HG03442 (cell line): Measurements from ENCODE around the gene DOCK2.
A peak's percentile ranks its signal among the peaks of the same experiment; 100 is the strongest.

Experiments
- ATAC-seq: cut with Tn5 transposase; IDR thresholded peaks from one replicate; pipeline ENCODE4 v1.9.1; 2021; ENCODE audit warnings: mild to moderate bottlenecking, moderate library complexity; ENCODE audit not compliant: unreplicated experiment

Gene DOCK2

GRCh38 chr5:169856571-169856970 lies 219.5 kb downstream of the DOCK2 start:
- no peak for ATAC-seq

DNA sequence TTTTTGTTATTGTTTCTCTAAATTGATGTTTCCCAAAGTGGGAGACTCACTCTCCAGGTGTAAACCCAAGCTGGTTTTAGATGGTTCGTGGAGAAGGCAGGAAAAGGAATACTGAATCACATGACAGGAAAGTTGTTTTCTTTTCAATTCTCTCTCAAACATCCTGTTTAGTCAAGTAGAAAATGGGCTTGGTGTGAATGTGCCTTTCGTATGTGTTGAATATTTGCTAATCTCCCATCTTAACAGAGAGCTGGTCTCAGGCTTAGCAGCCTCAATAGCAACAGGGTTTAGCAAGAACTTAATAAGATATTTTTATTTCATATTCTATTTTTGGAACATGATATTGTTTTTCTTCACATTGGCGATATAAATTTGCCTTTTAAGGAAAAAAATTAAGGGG lies 223.5 kb downstream of the DOCK2 start:
- ATAC-seq = peak; percentile 57

GRCh38 chr5:169861433-169861832 lies 224.4 kb downstream of the DOCK2 start:
- ATAC-seq = no peak

DNA sequence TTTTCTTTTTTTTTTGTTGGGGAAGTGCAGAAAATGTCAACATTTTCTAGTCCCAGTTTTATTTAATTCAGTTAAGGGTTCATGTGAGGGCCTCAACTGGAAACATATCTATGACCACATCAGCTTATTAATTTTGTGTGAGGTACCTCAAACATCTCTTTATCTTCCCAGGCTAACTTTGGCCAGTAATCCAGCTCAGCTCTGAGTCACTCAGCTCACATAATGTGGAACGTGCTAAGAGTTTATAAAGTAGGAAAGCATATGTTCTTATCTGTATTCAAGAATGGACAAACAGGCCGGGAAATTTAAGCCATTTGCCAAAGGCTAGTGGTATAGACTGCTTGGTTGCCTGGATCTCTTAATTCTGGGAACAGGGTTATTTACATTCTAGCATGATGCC lies 224.9 kb downstream of the DOCK2 start:
- no peak for ATAC-seq

- ATAC-seq = no peak
These were observed 225.3 kb downstream of the DOCK2 start for GRCh38 chr5:169862391-169862811.

DNA sequence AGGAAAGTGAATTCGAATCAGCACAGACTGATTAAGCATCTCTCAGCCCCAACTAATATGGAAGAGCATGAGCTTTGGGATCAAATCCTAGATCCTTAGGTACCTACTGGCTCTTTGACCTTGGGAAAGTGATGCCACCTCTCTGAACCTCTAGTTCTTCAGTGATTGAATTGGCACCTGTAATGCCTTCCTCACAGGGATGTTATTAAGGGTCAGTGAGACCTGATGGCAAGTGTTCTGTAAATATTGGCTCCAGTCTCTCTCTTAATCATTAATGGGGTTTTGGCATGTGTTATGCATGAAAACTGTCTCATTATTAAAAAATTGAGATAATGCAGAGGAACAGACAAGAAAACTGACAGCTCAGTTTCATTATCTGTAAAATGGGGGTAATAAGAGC lies 227.4 kb downstream of the DOCK2 start:
- no peak for ATAC-seq

GRCh38 chr5:169867347-169867746 lies 230.3 kb downstream of the DOCK2 start:
- no peak for ATAC-seq

DNA sequence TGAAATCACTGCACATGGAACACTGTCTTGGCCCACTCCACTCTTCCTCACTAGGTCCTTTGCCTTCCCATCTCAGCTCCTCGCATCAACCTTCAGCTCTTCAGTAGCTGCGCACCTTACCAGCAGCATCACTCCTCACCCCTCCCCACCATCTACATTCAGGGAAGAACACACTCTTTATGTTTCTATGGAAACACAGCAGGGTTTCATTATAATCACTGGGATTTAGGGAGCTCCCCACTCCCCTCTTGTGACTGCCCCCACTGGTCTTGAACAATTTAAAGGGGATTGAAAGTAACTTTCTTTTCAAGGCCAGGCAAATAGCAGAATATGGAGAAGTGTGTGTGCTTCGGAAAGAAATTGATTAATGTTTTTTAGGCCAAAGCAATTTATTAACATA lies 232.0 kb downstream of the DOCK2 start:
- ATAC-seq = no peak

DNA sequence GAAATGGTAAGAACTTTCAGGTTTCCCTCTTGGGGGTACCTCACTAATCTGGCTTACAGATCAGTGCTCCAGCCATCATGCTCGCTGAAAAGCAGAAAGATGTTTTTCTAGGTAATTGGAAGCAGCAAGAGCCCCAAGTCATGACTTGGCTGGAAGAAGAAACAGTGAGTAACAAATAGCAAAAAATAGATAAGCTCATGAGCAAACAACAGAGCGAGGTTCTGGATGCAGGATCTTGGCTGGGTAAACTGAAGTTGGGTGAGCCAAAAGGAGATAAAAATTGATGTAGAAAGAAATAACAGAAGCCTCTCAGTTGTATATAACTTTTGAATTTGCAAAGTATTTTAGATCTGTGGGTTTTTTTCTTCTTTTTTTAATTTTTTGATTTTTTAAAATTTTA lies 233.1 kb downstream of the DOCK2 start:
- ATAC-seq = no peak

- no peak for ATAC-seq
These were observed 234.9 kb downstream of the DOCK2 start for GRCh38 chr5:169871826-169872490.

- ATAC-seq = no peak
These were observed 236.6 kb downstream of the DOCK2 start for GRCh38 chr5:169873642-169874041.

DNA sequence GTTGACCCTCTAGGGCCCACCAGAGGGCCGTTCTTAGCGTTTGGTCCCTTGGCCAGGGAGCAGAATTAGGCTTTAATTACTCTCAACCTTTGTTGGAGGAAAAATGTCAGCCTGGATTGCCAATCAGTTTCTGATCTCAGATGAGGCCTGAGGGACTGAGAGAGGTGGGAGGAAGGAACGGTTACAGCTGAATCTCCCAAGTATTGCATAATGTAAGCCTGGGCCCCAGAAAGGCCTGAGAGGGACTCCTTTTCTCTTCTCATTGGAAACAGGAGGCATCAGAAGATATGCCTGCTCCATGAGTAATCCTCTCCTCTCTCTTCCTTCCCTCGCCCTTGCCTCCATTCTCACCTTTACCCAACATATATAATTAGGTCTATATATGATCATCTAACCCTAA lies 237.5 kb downstream of the DOCK2 start:
- no peak for ATAC-seq

DNA sequence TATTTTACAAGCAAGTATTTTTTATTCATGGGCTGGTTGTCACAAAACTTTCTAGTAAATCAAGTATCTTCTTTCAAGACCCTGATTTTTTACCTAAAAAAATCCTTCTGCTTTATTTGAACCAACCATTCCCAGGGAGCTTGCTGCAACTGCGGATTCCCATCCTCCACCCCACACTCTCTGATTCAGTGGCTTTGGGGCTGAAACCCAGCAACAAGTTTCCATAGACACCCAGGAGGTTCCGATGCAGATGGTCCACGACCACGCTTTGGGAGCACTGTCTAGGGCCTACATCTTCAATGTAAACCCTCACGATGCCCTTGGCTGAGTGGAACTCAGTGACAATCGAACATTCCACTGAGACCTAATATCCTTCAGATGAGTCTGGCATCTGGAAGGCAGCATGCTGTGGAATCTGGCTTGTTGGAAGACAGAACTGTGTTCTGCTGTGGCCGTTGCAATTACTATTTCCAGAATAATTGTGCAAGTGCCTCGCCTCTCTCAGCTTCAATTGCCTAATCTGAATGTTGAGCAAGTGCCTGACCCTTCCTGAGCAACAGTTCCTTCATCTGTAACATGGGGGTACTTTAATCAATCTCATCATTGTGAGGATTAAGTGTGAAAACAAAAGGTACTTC lies 238.1 kb downstream of the DOCK2 start:
- ATAC-seq = no peak

- no peak for ATAC-seq
These were observed 238.7 kb downstream of the DOCK2 start for GRCh38 chr5:169875731-169876130.

DNA sequence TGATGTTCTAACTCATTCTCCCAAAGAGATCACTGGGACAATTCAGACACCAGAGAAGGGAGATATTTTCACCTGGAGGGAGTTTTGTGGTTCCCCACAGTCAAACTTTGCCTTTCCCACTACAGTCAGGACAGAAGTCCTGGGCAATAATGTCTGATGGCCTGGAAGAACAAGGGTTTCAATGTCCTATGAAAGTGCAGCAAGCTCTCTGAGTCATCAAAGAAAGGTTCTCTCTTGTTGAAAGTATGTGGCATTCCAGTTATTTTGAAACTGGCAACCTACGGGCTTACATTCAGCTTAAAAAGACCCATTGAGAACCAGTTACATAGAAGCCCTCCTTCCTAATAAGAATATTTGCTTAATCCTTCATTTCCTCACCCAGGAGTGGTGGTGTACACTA lies 239.3 kb downstream of the DOCK2 start:
- no peak for ATAC-seq

- peak; percentile 65 for ATAC-seq
These were observed 243.1 kb downstream of the DOCK2 start for GRCh38 chr5:169880012-169880663.

- ATAC-seq = no peak
These were observed 243.7 kb downstream of the DOCK2 start for GRCh38 chr5:169880785-169881184.

GRCh38 chr5:169881702-169882303 lies 244.7 kb downstream of the DOCK2 start:
- ATAC-seq = no peak

DNA sequence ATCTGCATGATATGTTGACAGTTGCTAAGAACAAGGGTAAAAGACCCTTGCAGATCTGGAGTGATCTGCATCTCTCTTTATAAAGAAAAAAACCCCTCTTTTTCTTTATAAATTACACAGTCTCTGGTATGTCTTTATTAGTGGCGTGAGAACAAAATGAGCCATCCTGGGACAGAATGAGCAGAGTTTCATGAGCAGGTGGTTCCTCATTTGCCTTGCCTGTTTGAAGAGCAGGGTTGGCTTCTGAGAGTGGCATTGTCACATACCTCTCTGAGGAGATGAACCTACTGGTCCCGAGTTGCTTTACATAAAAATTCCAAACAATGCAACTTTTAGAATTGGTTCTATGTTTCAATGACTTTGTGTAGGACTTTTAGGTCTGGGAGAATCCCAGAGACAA lies 249.0 kb downstream of the DOCK2 start:
- no peak for ATAC-seq

GRCh38 chr5:169886677-169887076 lies 249.6 kb downstream of the DOCK2 start:
- no peak for ATAC-seq

DNA sequence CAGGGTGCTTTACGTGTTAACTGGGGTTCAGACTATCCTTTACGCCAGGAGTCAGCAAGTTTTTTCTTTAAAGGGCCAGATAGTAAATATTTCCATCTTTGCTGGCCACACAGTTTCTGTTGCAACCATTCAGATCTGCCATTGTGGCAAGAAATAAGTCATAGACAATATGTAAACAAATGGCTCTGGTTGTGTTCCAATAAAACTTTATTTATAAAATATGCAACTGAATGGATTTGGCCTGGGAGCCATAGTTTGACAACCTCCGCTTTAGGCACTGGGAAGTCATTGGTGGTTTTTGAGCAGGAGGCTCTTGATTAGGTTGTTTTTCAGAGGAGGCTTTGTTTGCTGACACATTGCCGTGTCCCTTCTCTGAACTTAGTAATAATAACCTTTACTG lies 252.5 kb downstream of the DOCK2 start:
- ATAC-seq = no peak

- ATAC-seq = no peak
These were observed 255.9 kb downstream of the DOCK2 start for GRCh38 chr5:169893010-169893409.
